GM23338 (cell line): ENCODE measurements around the gene CACNG1.

Experiments used
- EZH2 ChIP-seq: fragments of 200-600 bp; sonication (generic); IDR thresholded peaks from one replicate; pipeline ENCODE4 v1.8.0; 2017; ENCODE audit warnings: antibody characterized with exemption, mild to moderate bottlenecking, low read depth; ENCODE audit not compliant: unreplicated experiment
- EZH2phosphoT487 ChIP-seq: fragments of 200-600 bp; sonication (generic); IDR thresholded peaks from one replicate; pipeline ENCODE4 v1.8.1; 2018; ENCODE audit warnings: antibody characterized with exemption; ENCODE audit not compliant: unreplicated experiment
- JUNB ChIP-seq: IDR thresholded peaks from one replicate; pipeline ENCODE4 v1.6.1; 2016; ENCODE audit warnings: antibody characterized with exemption; ENCODE audit not compliant: unreplicated experiment
- POLR2AphosphoS5 ChIP-seq: IDR thresholded peaks from 2 replicates; pipeline ENCODE4 v1.6.1; 2016; ENCODE audit warnings: antibody characterized with exemption, low read depth
- STAT1 ChIP-seq: IDR thresholded peaks from one replicate; pipeline ENCODE4 v1.6.1; 2016; ENCODE audit warnings: antibody characterized with exemption; ENCODE audit not compliant: unreplicated experiment
- ZNF114 ChIP-seq: fragments of 250-450 bp; sonication (Bioruptor Pico); IDR thresholded peaks from 2 replicates; pipeline ENCODE4 v1.5.0; 2020; ENCODE audit warnings: mild to moderate bottlenecking, moderate library complexity
- TF ChIP-seq, protein P1 (sequence below), 2 experiments: fragments of 200-600 bp in 1 of 2; sonication (generic) in 1 of 2; conservative IDR thresholded peaks; 2 replicates each; pipeline versions ENCODE4 v1.5.1 to v1.6.1; 2016 to 2017; ENCODE audit warnings: antibody characterized with exemption in 2 of 2, low read depth in 2 of 2, mild to moderate bottlenecking in 2 of 2, moderate library complexity in 1 of 2
- TF ChIP-seq, protein P2 (sequence below): IDR thresholded peaks from one replicate; pipeline ENCODE4 v1.6.1; 2018; ENCODE audit warnings: antibody characterized with exemption; ENCODE audit not compliant: unreplicated experiment
- TF ChIP-seq, protein P3 (sequence below): IDR thresholded peaks from 2 replicates; pipeline ENCODE4 v1.6.1; 2016; ENCODE audit warnings: antibody characterized with exemption

- TF ChIP-seq EZH2 (no peak), POLR2AphosphoS5 (no peak), JUNB (no peak), ZNF114 (CRISPR knock-in tag) (no peak), EZH2phosphoT487 (no peak), STAT1 (no peak)
- TF ChIP-seq, protein P1, sequence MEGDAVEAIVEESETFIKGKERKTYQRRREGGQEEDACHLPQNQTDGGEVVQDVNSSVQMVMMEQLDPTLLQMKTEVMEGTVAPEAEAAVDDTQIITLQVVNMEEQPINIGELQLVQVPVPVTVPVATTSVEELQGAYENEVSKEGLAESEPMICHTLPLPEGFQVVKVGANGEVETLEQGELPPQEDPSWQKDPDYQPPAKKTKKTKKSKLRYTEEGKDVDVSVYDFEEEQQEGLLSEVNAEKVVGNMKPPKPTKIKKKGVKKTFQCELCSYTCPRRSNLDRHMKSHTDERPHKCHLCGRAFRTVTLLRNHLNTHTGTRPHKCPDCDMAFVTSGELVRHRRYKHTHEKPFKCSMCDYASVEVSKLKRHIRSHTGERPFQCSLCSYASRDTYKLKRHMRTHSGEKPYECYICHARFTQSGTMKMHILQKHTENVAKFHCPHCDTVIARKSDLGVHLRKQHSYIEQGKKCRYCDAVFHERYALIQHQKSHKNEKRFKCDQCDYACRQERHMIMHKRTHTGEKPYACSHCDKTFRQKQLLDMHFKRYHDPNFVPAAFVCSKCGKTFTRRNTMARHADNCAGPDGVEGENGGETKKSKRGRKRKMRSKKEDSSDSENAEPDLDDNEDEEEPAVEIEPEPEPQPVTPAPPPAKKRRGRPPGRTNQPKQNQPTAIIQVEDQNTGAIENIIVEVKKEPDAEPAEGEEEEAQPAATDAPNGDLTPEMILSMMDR (conservative IDR thresholded peaks at IDR 0.05; ENCODE audit: low read depth in 2 of 2): no peak
- TF ChIP-seq, protein P2, sequence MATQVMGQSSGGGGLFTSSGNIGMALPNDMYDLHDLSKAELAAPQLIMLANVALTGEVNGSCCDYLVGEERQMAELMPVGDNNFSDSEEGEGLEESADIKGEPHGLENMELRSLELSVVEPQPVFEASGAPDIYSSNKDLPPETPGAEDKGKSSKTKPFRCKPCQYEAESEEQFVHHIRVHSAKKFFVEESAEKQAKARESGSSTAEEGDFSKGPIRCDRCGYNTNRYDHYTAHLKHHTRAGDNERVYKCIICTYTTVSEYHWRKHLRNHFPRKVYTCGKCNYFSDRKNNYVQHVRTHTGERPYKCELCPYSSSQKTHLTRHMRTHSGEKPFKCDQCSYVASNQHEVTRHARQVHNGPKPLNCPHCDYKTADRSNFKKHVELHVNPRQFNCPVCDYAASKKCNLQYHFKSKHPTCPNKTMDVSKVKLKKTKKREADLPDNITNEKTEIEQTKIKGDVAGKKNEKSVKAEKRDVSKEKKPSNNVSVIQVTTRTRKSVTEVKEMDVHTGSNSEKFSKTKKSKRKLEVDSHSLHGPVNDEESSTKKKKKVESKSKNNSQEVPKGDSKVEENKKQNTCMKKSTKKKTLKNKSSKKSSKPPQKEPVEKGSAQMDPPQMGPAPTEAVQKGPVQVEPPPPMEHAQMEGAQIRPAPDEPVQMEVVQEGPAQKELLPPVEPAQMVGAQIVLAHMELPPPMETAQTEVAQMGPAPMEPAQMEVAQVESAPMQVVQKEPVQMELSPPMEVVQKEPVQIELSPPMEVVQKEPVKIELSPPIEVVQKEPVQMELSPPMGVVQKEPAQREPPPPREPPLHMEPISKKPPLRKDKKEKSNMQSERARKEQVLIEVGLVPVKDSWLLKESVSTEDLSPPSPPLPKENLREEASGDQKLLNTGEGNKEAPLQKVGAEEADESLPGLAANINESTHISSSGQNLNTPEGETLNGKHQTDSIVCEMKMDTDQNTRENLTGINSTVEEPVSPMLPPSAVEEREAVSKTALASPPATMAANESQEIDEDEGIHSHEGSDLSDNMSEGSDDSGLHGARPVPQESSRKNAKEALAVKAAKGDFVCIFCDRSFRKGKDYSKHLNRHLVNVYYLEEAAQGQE: no peak
- TF ChIP-seq, protein P3, sequence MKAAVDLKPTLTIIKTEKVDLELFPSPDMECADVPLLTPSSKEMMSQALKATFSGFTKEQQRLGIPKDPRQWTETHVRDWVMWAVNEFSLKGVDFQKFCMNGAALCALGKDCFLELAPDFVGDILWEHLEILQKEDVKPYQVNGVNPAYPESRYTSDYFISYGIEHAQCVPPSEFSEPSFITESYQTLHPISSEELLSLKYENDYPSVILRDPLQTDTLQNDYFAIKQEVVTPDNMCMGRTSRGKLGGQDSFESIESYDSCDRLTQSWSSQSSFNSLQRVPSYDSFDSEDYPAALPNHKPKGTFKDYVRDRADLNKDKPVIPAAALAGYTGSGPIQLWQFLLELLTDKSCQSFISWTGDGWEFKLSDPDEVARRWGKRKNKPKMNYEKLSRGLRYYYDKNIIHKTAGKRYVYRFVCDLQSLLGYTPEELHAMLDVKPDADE: no peak
These were observed 44.3 kb downstream of the CACNG1 start for GRCh38 chr17:67088639-67089038.
